GM21619 (cell line): Measurements from ENCODE around the gene CELF3.
A peak's percentile ranks its signal among the peaks of the same experiment; 100 is the strongest.
"Not testable (repeated sequence)": the region's sequence is repeated elsewhere in the genome, so short reads cannot be mapped to it uniquely, and the experiment has no call there.

Experiments used
- ATAC-seq: cut with Tn5 transposase; IDR thresholded peaks from one replicate; pipeline ENCODE4 v1.9.1; 2021; ENCODE audit not compliant: unreplicated experiment

CELF3 gene

GRCh38 chr1:151716771-151717631 lies at the start of gene CELF3:
Gene CELF3, minus strand, starts transcription at chr1:151716803. Its CDS starts 783 bp downstream, at chr1:151716020.
- no peak for ATAC-seq

GRCh38 chr1:151763990-151764389 lies 47.4 kb upstream of the CELF3 start:
- no peak for ATAC-seq

- peak; percentile 98 for ATAC-seq
Observed at GRCh38 chr1:151762941-151763921, 46.6 kb upstream of the CELF3 start, which contains the start of gene MRPL9. Gene MRPL9, minus strand, starts transcription at chr1:151763496. Its CDS starts 17 bp downstream, at chr1:151763479.

DNA sequence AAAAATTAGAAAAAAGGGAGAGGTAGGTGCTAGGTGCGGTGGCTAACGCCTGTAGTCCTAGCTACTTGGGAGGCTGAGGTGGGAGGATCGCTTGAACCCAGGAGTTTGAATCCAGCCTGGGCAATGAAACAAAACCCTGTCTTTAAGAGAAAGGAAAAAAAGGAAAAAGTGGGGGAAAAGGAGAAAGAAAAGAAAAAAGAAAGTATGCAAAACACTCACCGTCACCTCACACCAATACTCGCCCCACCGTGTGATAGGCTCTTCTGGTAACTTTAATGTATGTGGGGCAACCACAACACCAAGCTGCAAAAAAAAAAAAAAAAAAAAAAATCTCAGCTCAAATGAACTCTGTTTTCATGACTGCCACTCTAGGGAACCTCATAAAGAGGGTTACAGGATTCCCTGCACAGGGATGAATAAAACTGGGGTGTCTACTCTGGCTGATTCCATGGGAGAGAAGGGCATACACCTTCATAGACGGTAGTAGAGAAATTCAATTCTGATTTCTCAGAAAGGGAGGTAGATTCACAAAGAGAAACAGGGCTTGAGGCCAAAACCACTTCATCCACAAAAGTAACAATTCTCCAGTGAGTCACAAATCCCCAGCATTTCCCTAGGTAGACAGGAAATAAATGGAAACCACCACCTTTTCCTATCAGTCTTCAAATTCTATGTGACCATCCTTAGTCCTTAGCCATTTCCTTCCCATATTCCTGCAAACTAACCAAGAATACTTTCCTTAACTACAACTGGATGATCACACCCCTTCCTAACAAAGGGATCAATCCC lies 44.2 kb upstream of the CELF3 start:
- ATAC-seq, result no peak

- no peak for ATAC-seq
Observed at GRCh38 chr1:151759241-151759640, 42.6 kb upstream of the CELF3 start.

- ATAC-seq, result no peak
Observed at GRCh38 chr1:151756291-151756690, 39.7 kb upstream of the CELF3 start.

- no peak for ATAC-seq
Observed at GRCh38 chr1:151741516-151741915, 24.9 kb upstream of the CELF3 start.

- no peak for ATAC-seq
Observed at GRCh38 chr1:151739590-151740355, 23.2 kb upstream of the CELF3 start.

DNA sequence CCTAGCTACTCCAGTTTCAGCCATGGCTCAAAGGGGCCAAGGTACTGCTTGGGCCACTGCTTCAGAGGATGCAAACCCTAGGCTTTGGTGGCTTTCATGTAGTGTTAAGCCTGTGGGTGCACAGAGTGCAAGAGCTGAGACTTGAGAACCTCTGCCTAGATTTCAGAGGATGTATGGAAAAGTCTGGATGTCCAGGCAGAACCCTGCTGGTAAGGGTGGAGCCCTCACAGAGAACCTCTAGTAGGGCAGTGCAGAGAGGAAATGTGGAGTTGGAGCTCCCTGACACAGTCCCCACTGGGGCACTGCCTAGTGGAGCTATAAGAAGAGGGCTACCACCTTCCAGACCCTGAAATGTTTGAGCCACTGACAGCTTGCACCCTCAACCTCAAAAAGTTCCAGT lies 20.9 kb upstream of the CELF3 start:
- ATAC-seq, result no peak

GRCh38 chr1:151737026-151737425 lies 20.4 kb upstream of the CELF3 start:
- no peak for ATAC-seq

DNA sequence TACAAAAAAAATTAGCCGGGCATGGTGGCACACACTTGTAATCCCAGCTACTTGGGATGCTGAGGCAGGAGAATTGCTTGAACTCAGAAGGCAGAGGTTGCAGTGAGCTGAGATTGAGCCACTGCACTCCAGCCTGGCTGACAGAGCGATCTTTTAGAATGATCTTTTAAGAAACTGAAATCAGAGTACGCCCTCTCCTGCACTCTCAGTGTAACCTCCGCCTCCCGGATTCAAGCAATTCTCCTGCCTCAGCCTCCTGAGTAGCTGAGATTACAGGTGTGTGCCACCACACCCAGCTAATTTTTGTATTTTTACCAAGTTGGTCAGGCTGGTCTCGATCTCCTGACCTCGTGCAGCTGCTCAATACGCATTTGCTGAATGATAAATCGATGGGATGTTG lies 17.4 kb upstream of the CELF3 start:
- not testable (repeated sequence) for ATAC-seq

DNA sequence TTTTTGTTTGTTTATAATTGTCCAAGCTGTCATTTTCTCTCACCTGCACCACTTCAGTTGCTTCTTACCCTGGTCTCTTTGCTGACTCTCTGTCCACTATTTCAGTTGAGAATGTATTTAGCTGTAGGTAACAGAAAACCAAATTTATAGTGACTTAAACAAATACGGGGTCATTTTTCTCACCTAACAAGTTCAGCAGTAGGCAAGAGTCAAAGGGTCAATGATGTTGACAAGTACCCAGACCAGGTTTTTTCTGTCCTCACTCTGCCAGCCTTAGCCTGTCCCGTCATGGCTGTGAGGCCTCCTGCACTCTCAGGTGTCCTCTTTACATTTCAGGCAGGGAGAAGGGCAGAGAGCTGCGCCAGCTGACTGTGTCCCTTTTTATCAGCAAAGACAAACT lies 16.5 kb upstream of the CELF3 start:
- ATAC-seq, result no peak

DNA sequence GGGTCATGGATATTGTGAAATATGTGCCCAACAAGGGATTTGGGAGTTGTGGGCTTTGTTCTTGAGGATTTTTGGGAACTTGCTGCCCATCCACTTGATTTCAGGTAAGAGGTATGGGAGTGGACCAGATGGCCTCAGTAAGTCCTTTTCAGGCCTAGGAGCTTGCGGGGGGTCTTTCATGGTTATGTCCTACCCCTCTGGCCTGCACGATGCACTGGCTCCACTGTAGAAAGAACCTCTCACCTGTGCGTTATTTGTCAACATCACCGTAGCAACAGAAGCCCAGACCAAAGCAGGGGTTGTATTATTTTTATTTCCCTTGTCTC lies 13.3 kb upstream of the CELF3 start:
- no peak for ATAC-seq

DNA sequence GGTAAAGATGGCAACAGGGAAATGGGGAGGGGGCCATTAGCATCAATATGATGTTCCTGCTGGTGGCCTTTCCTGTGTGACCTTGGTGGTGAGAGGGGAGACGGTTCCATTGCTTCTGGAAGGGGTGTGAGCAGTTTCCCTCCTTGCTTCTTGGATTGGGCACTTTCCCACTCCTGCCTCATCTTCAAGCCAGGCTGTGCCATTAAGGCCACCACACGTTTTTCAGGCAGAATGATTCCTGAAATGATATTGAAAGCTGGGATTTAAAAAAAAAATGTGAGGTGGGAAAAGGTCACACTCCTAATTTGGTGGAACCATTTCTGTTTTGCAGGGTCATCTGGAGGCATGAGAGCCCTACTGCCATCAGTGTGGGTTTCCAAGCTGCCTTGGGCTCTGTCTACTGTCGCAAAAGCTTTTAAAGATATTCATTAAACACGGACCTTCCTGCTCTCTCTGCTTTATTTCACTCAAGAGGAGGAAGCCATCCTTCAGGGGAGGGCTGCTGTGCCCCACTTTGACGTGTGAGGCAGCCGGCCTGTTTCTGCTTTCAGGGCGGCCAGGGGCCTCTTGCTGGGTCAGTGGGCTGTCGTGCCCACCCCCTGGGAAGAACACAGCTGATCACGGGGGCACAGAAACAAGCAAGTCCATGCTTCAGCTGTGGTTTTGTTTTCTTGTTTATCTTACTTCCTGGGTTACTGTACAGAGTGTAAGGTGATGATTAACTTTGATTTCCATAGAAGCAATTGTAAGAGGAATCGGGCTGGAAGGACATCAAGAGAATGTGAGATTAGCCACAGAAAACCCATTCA lies 12.8 kb upstream of the CELF3 start:
- no peak for ATAC-seq

DNA sequence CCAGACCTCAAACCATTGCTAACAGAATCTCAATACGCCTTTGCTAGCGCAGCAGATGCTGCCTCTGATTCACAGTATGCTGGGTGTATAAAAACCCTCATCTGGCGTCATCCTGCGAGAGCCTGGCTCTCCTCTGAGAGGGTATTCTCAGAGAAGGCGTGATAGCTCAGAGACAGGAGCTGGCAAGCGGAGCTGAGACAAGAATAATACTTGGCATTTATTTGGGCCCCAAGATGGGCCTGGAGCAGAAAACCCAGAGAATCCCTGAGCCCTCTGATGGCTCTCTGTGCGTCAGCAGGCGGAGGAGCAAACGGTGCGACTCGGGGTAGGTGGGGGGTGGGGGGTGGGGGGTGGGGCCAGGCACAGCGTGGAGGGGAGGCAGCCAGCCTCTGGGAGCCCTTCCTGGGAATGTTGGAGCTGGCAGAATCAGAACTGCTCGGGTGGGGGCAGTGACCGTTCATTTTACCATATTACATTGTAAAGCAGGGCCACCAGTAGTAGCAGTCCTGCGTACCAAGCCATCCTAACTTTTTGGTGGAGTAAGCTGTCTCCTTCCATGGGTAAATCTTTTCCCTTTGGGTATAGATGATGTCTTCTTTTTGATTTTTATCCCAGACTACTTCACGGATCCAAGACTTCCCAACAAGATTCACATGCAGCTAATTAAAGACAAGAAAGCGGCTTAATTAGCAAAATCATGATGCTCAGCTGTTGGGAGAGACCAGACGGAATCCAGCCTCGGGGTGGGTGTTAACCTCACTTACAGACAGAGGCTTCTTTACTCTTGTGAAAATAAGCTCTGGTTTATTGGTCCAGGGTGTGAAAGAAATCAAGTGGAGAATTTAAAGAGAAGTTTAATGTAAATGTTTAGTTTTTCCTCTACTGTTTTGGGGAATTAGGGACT lies 11.8 kb upstream of the CELF3 start:
- ATAC-seq, result no peak

- no peak for ATAC-seq
Observed at GRCh38 chr1:151723726-151724370, 7.2 kb upstream of the CELF3 start.

DNA sequence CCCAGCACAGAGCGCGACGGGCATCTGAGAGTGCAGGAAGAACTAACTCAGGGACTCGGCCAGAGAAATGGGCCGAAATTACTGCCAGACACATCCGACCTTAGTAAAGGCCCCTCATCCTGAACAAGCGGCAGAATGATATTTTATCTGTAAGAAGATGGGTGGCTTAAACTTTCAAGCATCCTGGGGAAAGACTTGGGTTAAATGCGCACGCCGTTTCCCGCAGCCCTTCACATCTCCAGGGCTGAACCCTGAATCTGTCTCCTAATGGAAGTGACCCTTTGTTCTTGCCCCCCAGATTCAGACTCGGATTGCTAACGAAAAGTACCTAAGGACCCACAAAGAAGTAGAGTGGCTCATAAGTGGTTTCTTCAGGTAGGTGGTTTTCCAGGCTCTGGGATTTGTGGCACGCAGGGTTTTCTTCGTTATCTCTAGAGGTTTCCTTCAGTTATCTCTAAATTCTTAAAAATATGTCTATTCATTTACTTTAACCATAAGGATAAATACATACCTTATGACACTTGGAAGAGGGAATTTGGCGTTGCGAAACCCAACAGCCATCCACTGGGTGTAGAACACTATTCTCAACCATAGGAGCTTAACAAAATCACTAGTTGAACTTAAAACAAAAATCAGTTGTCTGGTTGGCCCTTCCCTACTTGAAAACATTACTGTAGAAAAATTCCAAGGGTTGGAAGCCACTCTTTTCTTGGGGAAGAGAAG lies 5.3 kb upstream of the CELF3 start:
- ATAC-seq, result no peak
